RWPE1 (cell line): ENCODE results near the gene TRAPPC12.

Experiments
- CTCF ChIA-PET: fragments of 350-600 bp; sonication (Branson Sonifier 250); formaldehyde crosslinking; extraction: SDS; loops from one replicate; lab custom pipeline; 2021; lab: Yijun Ruan, JAX
- POLR2A ChIA-PET: fragments of 400-600 bp; formaldehyde crosslinking; extraction: SDS; loops from one replicate; lab custom pipeline; 2020; ENCODE audit warnings: antibody characterized with exemption; ENCODE audit not compliant: low non-redundant PET; lab: Yijun Ruan, JAX
- DNase-seq: peaks from one replicate; pipeline ENCODE4 v3.0.0; 2012; ENCODE audit warnings: low spot score
- H3K27ac ChIP-seq: fragments of 450-650 bp; 2 replicates; pipeline ENCODE4 v1.5.1; 2017
- CTCF ChIP-seq: fragments of 450-650 bp; conservative IDR thresholded peaks from 2 replicates; pipeline ENCODE4 v1.5.1; 2017; ENCODE audit warnings: low read depth, mild to moderate bottlenecking

TRAPPC12 gene

GRCh38 chr2:3520591-3520990 is 141.1 kb downstream of the TRAPPC12 start:
- no peak for TF ChIP-seq CTCF
- CTCF ChIA-PET: no interaction called here
- DNase-seq: no peak
- POLR2A ChIA-PET: no interaction called here
- H3K27ac ChIP-seq: no peak overlapping the region

- no peak for DNase-seq
- TF ChIP-seq CTCF: no peak
- ChIA-PET POLR2A (no interaction called here), CTCF (no interaction called here)
- H3K27ac ChIP-seq: no peak overlapping the region
Observed at GRCh38 chr2:3522961-3523421, 143.5 kb downstream of the TRAPPC12 start.

- CTCF ChIA-PET: interaction anchor here (0.6 kb wide), 1 partner anchor 1809 kb away, joined by 3 read pairs; no protein-coding TSS in a partner anchor
- DNase-seq: peak; percentile 15
- no peak for TF ChIP-seq CTCF
- no peak overlapping the region for H3K27ac ChIP-seq
- POLR2A ChIA-PET: no interaction called here
Observed at GRCh38 chr2:3523551-3524041, 144.1 kb downstream of the TRAPPC12 start.

- DNase-seq: no peak
- ChIA-PET POLR2A (no interaction called here), CTCF (no interaction called here)
- H3K27ac ChIP-seq: no peak overlapping the region
- no peak for TF ChIP-seq CTCF
Observed at GRCh38 chr2:3526871-3527270, 147.4 kb downstream of the TRAPPC12 start.

GRCh38 chr2:3527886-3528785 is 148.6 kb downstream of the TRAPPC12 start:
- POLR2A ChIA-PET: interaction anchor here (0.6 kb wide), 1 partner anchor 8 kb away, joined by 3 read pairs; no protein-coding TSS in a partner anchor
- CTCF ChIA-PET: no interaction called here
- no peak for DNase-seq

More at GRCh38 chr2:3527886-3528785, 148.6 kb downstream of the TRAPPC12 start:
- no peak overlapping the region for H3K27ac ChIP-seq
- TF ChIP-seq CTCF: no peak
